ENCODE data around the gene IL27RA.

- TF ChIP-seq CTCF (IDR thresholded peaks at IDR 0.05) (no peak), EZH2 (IDR thresholded peaks at IDR 0.05; ENCODE audit: borderline replicate concordance, insufficient read depth, low read depth, low read length, poor library complexity, severe bottlenecking) (no peak)
Observed at GRCh38 chr19:14090509-14091080, 59.0 kb downstream of the IL27RA start, which contains the start of gene SAMD1.
